B cell (primary cell): ENCODE data around the gene RPS28.
"Not testable (repeated sequence)": the region's sequence is repeated elsewhere in the genome, so short reads cannot be mapped to it uniquely, and the experiment has no call there.

Experiments
- EZH2 ChIP-seq: IDR thresholded peaks from 2 replicates; pipeline ENCODE4 v1.6.1; 2012; ENCODE audit warnings: borderline replicate concordance, low read depth, mild to moderate bottlenecking, moderate library complexity, low read length; ENCODE audit not compliant: insufficient read depth, poor library complexity, severe bottlenecking
- TF ChIP-seq, protein P1 (sequence below): fragments of 200-600 bp; IDR thresholded peaks from one replicate; pipeline ENCODE4 v1.8.0; 2022; ENCODE audit warnings: antibody characterized with exemption, mild to moderate bottlenecking

DNA sequence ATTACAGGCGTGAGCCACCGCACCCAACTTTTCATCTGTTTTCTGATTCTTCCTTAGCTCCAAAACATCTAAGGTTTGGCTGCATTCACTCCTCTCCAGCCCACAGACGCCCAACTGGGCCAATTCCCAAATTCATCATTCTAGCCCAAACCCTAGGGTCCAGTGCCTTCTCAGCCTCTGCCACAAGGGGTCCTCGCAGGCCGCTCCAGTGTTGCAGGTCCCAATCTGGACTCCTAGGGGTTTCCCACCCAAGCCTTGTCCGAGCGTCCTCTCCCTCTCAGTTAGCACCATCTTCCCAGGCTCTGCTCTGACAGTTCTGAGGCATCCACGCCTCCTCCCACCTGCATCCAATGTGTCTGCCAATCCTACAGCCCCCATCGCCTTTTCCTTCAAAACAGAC, 30.0 kb upstream of the RPS28 start:
- TF ChIP-seq, protein P1, sequence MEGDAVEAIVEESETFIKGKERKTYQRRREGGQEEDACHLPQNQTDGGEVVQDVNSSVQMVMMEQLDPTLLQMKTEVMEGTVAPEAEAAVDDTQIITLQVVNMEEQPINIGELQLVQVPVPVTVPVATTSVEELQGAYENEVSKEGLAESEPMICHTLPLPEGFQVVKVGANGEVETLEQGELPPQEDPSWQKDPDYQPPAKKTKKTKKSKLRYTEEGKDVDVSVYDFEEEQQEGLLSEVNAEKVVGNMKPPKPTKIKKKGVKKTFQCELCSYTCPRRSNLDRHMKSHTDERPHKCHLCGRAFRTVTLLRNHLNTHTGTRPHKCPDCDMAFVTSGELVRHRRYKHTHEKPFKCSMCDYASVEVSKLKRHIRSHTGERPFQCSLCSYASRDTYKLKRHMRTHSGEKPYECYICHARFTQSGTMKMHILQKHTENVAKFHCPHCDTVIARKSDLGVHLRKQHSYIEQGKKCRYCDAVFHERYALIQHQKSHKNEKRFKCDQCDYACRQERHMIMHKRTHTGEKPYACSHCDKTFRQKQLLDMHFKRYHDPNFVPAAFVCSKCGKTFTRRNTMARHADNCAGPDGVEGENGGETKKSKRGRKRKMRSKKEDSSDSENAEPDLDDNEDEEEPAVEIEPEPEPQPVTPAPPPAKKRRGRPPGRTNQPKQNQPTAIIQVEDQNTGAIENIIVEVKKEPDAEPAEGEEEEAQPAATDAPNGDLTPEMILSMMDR = not testable (repeated sequence)
- not testable (repeated sequence) for TF ChIP-seq EZH2
